Erythroblast (primary cell): ENCODE measurements around the gene B3GNT9.

Source experiments
- DNase-seq, 2 experiments: peaks; one replicate each; lab custom pipeline; 2025; lab: John Stamatoyannopoulos, UW
- GATA1 ChIP-seq: IDR thresholded peaks from 2 replicates; pipeline ENCODE4 v1.6.1; 2011; ENCODE audit warnings: low read depth, mild to moderate bottlenecking, control low read depth, low read length, moderate library complexity
- POLR2A ChIP-seq: IDR thresholded peaks from 2 replicates; pipeline ENCODE4 v1.6.1; 2011; ENCODE audit warnings: mild to moderate bottlenecking, low read length

B3GNT9 gene

GRCh38 chr16:67150833-67151396 lies at the start of gene B3GNT9:
Gene B3GNT9, minus strand, starts transcription at chr16:67150998. Its CDS starts 513 bp downstream, at chr16:67150485.
- TF ChIP-seq POLR2A (no peak), GATA1 (no peak)
- peak in 1 of 2 experiments; percentile 35 for DNase-seq

GRCh38 chr16:67200491-67200890 lies 49.7 kb upstream of the B3GNT9 start:
- TF ChIP-seq POLR2A, result no peak
- TF ChIP-seq GATA1, result no peak

GRCh38 chr16:67199808-67200198 lies 49.0 kb upstream of the B3GNT9 start:
- no peak for DNase-seq
- TF ChIP-seq GATA1 (no peak), POLR2A (no peak)

More at GRCh38 chr16:67200491-67200890, 49.7 kb upstream of the B3GNT9 start:
- no peak for DNase-seq

GRCh38 chr16:67199011-67199807 lies 48.4 kb upstream of the B3GNT9 start, which contains the start of gene ELMO3:
Gene ELMO3, plus strand, starts transcription at chr16:67199131. Its CDS starts 196 bp downstream, at chr16:67199327.
- TF ChIP-seq GATA1 (no peak), POLR2A (no peak)
- no peak for DNase-seq

GRCh38 chr16:67198238-67198734 lies 47.5 kb upstream of the B3GNT9 start:
- TF ChIP-seq GATA1 (no peak), POLR2A (peak; percentile 37)
- DNase-seq, result no peak

- DNase-seq, result no peak
- TF ChIP-seq GATA1 (no peak), POLR2A (no peak)
These were observed 46.9 kb upstream of the B3GNT9 start for GRCh38 chr16:67197704-67198103.

GRCh38 chr16:67196881-67197280 lies 46.1 kb upstream of the B3GNT9 start:
- DNase-seq, result no peak
- TF ChIP-seq GATA1 (no peak), POLR2A (peak; percentile 34)

- no peak for DNase-seq
- TF ChIP-seq GATA1, result no peak
- TF ChIP-seq POLR2A, result no peak
These were observed 44.9 kb upstream of the B3GNT9 start for GRCh38 chr16:67195676-67196075.

GRCh38 chr16:67194260-67194659 lies 43.5 kb upstream of the B3GNT9 start:
- TF ChIP-seq POLR2A (peak; percentile 85), GATA1 (no peak)
- peak; percentile 89 to 93 for DNase-seq

GRCh38 chr16:67193536-67193935 lies 42.7 kb upstream of the B3GNT9 start:
- peak in 1 of 2 experiments; percentile 44 for DNase-seq
- TF ChIP-seq GATA1 (no peak), POLR2A (no peak)

GRCh38 chr16:67192781-67193361 lies 42.1 kb upstream of the B3GNT9 start:
- TF ChIP-seq POLR2A, result no peak
- no peak for TF ChIP-seq GATA1
- peak; percentile 62 to 64 for DNase-seq

- TF ChIP-seq GATA1 (no peak), POLR2A (peak; percentile 88)
- DNase-seq, result peak; percentile 94 to 95
These were observed 41.3 kb upstream of the B3GNT9 start, which contains the start of gene E2F4 for GRCh38 chr16:67191995-67192681. Gene E2F4, plus strand, starts transcription at chr16:67192155. Its CDS starts 73 bp downstream, at chr16:67192228.

GRCh38 chr16:67191411-67191994 lies 40.7 kb upstream of the B3GNT9 start:
- TF ChIP-seq GATA1, result no peak
- TF ChIP-seq POLR2A, result no peak
- DNase-seq, result peak in 1 of 2 experiments; percentile 39
